ENCODE measurements around the gene MICALL1.

Gene MICALL1

DNA sequence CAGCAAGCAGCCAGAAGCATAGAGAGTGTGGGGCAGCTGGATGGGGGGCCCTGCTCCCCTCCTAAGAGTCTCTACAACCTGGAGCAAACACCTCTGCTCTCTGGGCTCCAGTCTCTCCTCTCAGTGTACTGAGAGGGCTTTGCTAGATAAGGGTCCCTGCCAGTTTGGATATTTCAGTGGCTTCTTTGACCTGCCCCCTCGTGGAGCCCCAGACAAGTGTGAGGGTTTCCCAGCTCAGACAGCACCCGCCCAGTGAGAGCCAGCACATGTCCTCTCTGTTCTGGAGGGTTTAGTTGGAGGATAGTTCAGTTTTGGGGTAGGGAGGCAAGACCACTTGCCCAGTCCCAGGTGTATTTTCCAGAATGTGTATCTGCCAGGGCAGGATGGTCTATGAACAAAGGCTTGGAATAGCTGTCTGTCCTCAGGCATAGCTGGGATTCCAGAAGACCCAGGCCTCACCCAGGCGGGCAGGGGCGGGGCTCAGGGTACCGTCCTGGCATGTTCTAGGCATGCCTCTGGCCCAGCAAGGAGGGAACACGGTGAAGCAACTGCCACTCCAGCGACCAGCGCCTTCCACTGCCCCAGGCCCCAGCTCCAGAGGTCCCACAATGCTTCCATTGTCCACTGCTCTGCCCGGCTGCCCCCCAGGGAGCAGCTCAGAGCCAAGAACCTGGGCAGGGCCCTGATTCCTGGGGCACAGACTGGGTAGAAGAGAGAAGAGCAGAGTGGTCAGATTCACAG, 7.5 kb upstream of the MICALL1 start:
- TF ChIP-seq POU2F2 (IDR thresholded peaks at IDR 0.05; ENCODE audit: low read depth, low read length) (no peak), POLR2A (IDR thresholded peaks at IDR 0.05; ENCODE audit: low read depth, low read length) (no peak), PAX5 (IDR thresholded peaks at IDR 0.05; ENCODE audit: insufficient read depth, low read length, severe bottlenecking) (no peak), SPI1 (IDR thresholded peaks at IDR 0.05; ENCODE audit: low read depth, low read length) (no peak), TAF1 (IDR thresholded peaks at IDR 0.05; ENCODE audit: low read depth, low read length) (no peak), POLR2AphosphoS5 (IDR thresholded peaks at IDR 0.05; ENCODE audit: low read depth, low read length) (no peak)
- no peak for DNase-seq (ENCODE audit: insufficient read length, low spot score)
- FAIRE-seq: no peak

DNA sequence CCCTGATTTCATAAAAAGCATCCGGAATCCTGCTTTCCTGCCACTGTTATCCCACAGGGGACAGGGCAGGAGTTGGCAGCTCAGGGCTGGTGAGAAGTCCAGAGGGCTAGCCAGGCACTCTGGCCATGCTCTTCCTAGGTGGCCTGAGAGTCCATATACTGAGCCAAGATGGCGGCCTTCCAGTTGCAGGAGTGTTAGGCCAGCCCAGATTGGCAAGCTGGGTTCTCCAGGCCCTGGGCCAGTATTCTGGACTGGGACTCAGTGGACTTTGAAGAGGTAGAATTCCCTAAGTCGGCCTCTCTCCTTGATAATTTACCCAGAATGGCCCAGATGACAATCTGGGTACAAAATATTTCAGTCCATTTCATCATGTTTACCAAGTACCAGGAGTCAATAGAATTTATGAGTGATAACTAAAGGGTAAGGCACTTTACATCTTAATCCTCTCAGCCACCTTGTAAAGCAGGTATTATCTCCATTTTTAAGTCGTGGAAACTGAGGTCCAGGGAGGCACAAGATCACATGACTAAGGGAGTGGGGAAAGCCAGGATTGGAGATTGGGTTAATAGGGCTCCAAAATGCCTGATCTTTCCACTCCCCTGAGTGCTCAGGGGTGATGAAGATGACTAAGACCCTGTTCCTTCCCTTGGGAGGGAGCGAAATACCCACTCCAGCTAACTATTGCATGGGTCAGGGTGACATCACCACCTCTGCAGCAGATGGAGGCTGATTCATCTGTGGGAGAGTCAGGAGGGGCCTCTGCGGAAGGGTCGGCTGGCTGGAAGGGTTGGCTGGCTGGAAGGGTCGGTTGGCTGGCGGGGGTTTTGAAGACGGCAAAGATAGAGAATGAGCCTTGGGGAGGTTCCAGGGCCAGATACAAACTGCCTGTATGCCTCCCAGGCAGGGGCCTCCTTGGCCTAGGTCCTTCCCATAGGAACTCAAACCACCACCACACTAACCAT, 1.2 kb upstream of the MICALL1 start:
- TF ChIP-seq TAF1 (IDR thresholded peaks at IDR 0.05; ENCODE audit: low read depth, low read length) (no peak), POU2F2 (IDR thresholded peaks at IDR 0.05; ENCODE audit: low read depth, low read length) (no peak), POLR2A (IDR thresholded peaks at IDR 0.05; ENCODE audit: low read depth, low read length) (no peak), POLR2AphosphoS5 (IDR thresholded peaks at IDR 0.05; ENCODE audit: low read depth, low read length) (no peak), SPI1 (IDR thresholded peaks at IDR 0.05; ENCODE audit: low read depth, low read length) (no peak), PAX5 (IDR thresholded peaks at IDR 0.05; ENCODE audit: insufficient read depth, low read length, severe bottlenecking) (no peak)
- FAIRE-seq (peak; percentile 56), DNase-seq (ENCODE audit: insufficient read length, low spot score) (no peak)

DNA sequence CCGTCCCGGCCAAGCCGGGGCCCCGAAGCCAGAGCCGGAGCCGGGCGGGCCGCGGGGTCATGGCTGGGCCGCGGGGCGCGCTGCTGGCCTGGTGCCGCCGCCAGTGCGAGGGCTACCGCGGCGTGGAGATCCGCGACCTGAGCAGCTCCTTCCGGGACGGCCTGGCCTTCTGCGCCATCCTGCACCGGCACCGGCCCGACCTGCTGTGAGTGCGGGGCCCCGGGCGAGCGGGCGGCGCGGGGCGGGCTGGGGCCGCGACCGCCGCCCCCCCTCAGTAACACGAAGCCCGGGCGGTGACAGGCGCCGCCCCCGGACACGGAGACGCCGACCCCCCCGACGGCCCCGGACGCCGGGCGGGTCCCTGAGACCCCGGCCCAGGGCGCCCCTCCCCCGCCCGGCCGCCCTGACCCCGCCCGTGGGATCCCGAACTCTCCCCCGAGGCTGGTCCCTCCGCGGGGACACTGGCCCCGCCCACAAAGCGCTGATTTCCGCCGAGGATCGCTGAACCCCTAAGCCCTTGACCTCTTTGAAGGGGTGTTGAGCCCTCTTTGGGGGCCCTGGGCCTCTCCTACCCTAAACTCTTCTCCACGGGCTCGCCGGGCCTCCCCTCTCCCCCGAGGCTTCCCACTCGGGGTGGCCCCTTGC, 389 bp downstream of the MICALL1 start:
- FAIRE-seq (peak; percentile 50), DNase-seq (ENCODE audit: insufficient read length, low spot score) (peak; percentile 65)

DNA sequence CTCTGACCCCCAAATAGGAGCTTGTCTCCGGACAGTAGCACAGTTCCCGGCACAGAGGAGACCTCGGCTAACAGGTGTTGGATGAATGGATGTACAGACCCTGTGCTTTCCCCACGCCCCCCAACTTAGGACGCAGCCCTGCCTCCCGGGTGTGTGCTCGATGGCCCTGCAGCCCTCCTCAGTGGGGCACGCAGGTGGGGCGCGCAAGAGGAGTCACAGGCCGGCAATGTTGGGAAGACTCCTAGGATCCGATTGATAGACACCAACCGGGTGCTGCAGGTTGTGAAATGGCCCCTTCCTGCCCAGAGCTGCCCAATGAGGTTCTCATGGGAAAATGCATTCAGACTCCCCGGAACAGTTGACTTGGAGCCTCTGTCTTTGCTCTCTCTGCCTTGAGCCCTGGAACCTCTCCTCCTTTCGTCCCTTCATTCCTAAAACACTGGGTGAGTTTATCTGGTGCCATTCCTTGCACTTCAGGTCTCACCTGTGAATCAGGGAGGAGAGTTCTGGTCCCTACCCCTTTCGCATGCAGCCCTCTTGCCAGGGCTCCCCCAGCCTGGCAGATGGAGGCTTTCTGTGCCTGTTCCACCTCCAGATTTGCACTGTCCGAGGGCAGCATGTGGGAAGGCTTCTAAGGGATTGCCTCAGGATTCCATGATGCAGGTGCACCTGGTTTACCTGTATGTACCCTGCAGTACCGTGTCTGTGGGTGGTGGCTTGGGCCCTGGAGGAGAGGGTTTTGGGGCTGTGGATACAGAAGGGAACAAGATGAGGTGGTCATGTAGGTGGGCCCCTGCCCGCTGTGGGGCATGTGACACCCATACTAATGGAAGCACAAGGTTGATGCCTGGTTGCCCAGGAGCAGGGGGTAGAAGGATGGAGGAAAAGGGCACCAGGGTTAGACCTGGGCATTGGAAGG, 1.2 kb downstream of the MICALL1 start:
- TF ChIP-seq SPI1 (IDR thresholded peaks at IDR 0.05; ENCODE audit: low read depth, low read length) (no peak), POLR2AphosphoS5 (IDR thresholded peaks at IDR 0.05; ENCODE audit: low read depth, low read length) (no peak), POLR2A (IDR thresholded peaks at IDR 0.05; ENCODE audit: low read depth, low read length) (no peak), POU2F2 (IDR thresholded peaks at IDR 0.05; ENCODE audit: low read depth, low read length) (no peak), TAF1 (IDR thresholded peaks at IDR 0.05; ENCODE audit: low read depth, low read length) (no peak), PAX5 (IDR thresholded peaks at IDR 0.05; ENCODE audit: insufficient read depth, low read length, severe bottlenecking) (no peak)
- FAIRE-seq (peak; percentile 43), DNase-seq (ENCODE audit: insufficient read length, low spot score) (no peak)

More for the DNA sequence above, 389 bp downstream of the MICALL1 start:
- no peak for TF ChIP-seq POLR2AphosphoS5 (IDR thresholded peaks at IDR 0.05; ENCODE audit: low read depth, low read length)
- TF ChIP-seq SPI1 (IDR thresholded peaks at IDR 0.05; ENCODE audit: low read depth, low read length): no peak
- no peak for TF ChIP-seq POLR2A (IDR thresholded peaks at IDR 0.05; ENCODE audit: low read depth, low read length)
- TF ChIP-seq POU2F2 (IDR thresholded peaks at IDR 0.05; ENCODE audit: low read depth, low read length): no peak
- no peak for TF ChIP-seq TAF1 (IDR thresholded peaks at IDR 0.05; ENCODE audit: low read depth, low read length)
- no peak for TF ChIP-seq PAX5 (IDR thresholded peaks at IDR 0.05; ENCODE audit: insufficient read depth, low read length, severe bottlenecking)

DNA sequence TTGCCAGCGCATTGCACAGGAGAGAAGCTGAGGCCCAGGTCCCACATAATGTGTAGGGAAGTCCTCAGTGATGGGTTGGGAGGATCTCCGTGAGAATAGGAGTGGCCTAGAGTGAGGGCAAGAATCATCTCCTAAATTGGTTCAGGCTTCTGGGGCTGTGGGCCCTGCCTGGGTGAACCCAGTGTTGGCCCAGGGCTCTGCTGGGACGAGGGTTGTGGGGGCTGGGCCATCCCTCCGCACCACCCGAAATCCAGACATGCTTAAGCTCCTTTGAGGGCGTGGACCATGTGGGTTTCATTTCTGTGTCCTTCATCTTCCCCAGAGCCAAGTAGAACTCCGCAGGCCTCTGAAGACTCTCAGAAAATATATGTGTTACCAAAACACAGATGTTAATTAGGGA, 3.7 kb downstream of the MICALL1 start:
- DNase-seq (ENCODE audit: insufficient read length, low spot score) (no peak), FAIRE-seq (no peak)
- TF ChIP-seq TAF1 (IDR thresholded peaks at IDR 0.05; ENCODE audit: low read depth, low read length): no peak
- TF ChIP-seq PAX5 (IDR thresholded peaks at IDR 0.05; ENCODE audit: insufficient read depth, low read length, severe bottlenecking): no peak
- no peak for TF ChIP-seq POLR2A (IDR thresholded peaks at IDR 0.05; ENCODE audit: low read depth, low read length)
- no peak for TF ChIP-seq POLR2AphosphoS5 (IDR thresholded peaks at IDR 0.05; ENCODE audit: low read depth, low read length)
- no peak for TF ChIP-seq POU2F2 (IDR thresholded peaks at IDR 0.05; ENCODE audit: low read depth, low read length)
- no peak for TF ChIP-seq SPI1 (IDR thresholded peaks at IDR 0.05; ENCODE audit: low read depth, low read length)

DNA sequence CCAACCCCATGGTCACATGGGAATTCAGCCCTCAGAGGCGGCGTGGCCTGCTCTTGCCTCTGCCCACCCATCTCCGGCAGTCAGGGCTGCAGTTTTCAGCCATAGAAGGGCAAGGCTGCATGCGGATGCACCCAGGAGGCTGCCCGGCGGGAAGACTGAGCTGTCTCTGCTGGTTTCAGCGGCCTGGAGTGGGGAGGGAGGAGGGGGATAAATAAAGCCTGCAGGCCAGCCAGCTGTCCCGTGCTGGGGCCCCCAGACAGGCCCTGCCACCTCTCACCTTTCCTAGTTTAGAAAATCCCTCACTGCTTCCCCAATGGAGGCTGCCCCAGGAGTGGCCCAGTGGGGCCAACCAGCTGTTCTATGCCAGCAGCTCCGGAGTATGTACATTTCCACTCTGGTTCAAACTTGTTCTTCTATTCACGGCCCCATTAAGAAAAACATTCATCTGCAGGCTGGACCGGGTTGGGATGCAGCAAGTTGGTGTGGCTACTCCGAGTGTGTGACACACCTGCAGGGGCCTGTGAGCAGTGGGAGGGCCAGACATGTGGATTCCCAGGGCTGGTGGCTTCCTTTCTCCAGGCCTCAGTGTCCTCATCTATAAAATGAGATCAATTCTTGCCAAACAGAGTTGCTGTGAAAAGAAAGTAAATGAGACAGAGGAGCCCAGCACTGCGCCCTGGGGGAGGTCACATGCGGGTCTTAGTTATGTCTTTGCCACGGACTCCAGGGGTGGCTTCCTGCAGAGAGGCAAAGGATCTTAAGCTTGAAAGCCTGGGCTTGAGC, 5.0 kb downstream of the MICALL1 start:
- TF ChIP-seq PAX5 (IDR thresholded peaks at IDR 0.05; ENCODE audit: insufficient read depth, low read length, severe bottlenecking) (no peak), POLR2AphosphoS5 (IDR thresholded peaks at IDR 0.05; ENCODE audit: low read depth, low read length) (no peak), SPI1 (IDR thresholded peaks at IDR 0.05; ENCODE audit: low read depth, low read length) (no peak), POLR2A (IDR thresholded peaks at IDR 0.05; ENCODE audit: low read depth, low read length) (no peak), TAF1 (IDR thresholded peaks at IDR 0.05; ENCODE audit: low read depth, low read length) (no peak), POU2F2 (IDR thresholded peaks at IDR 0.05; ENCODE audit: low read depth, low read length) (no peak)
- FAIRE-seq (no peak), DNase-seq (ENCODE audit: insufficient read length, low spot score) (no peak)

DNA sequence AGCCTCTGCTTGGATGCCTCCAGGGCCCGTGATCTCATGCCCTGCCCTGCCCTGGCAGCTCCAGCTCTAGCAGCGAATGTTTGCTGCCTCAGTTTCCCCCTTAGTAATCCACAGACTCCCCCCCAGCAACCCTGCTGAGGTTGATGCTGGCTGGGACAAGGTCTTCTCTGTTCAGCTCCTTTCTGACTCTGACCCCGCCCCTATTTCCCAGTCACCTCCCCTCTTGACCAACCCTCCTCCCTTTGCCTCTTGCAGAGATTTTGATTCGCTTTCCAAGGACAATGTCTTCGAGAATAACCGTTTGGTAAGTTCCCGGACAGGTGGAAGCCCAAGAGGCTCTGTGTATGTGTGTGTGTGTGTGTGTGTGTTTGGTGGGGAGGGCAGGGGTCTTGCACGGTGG, 5.6 kb downstream of the MICALL1 start:
- TF ChIP-seq PAX5 (IDR thresholded peaks at IDR 0.05; ENCODE audit: insufficient read depth, low read length, severe bottlenecking) (no peak), POLR2A (IDR thresholded peaks at IDR 0.05; ENCODE audit: low read depth, low read length) (no peak), POU2F2 (IDR thresholded peaks at IDR 0.05; ENCODE audit: low read depth, low read length) (no peak), SPI1 (IDR thresholded peaks at IDR 0.05; ENCODE audit: low read depth, low read length) (no peak), POLR2AphosphoS5 (IDR thresholded peaks at IDR 0.05; ENCODE audit: low read depth, low read length) (no peak), TAF1 (IDR thresholded peaks at IDR 0.05; ENCODE audit: low read depth, low read length) (no peak)
- FAIRE-seq: no peak
- DNase-seq (ENCODE audit: insufficient read length, low spot score): no peak
